Heart right ventricle (tissue), 16 donors: ENCODE measurements around the gene ARAP1. TPM values are rescaled to one million over a fixed set of nuclear protein-coding genes. Genes with fewer than 3 reads are reported as not detected.

Source experiments
- ATAC-seq, 8 donors: fragments of 200-7000 bp; cut with Tn5 transposase; one replicate each; pipeline ENCODE4 v1.9.1; 2020; ENCODE audit warnings: mild to moderate bottlenecking in 8 of 8, moderate library complexity in 8 of 8, moderate number of reproducible peaks in 1 of 8
- DNase-seq, 2 donors: peaks; one replicate each; pipeline ENCODE4 v3.0.0-alpha.2; 2020
- H3K27ac ChIP-seq, 10 donors: fragments of 200-600 bp; sonication (generic) in 2 of 10; one replicate each; pipeline versions ENCODE4 v1.5.0 to v1.8.0; 2020 to 2022; ENCODE audit warnings: mild to moderate bottlenecking in 3 of 10
- H3K27me3 ChIP-seq, 7 donors: fragments of 200-600 bp; one replicate each; pipeline ENCODE4 v1.8.0; 2021 to 2022; ENCODE audit warnings: mild to moderate bottlenecking in 2 of 7
- H3K36me3 ChIP-seq, 9 donors: fragments of 200-600 bp; sonication (generic) in 1 of 9; one replicate each; pipeline versions ENCODE4 v1.5.0 to v1.8.0; 2020 to 2022; ENCODE audit warnings: mild to moderate bottlenecking in 2 of 9
- H3K4me1 ChIP-seq, 9 donors: fragments of 200-600 bp; sonication (generic) in 1 of 9; one replicate each; pipeline versions ENCODE4 v1.5.0 to v1.8.0; 2020 to 2022; ENCODE audit warnings: mild to moderate bottlenecking in 4 of 9
- H3K4me3 ChIP-seq, 10 donors: fragments of 200-600 bp; sonication (generic) in 2 of 10; one replicate each; pipeline versions ENCODE4 v1.5.0 to v1.8.0; 2020 to 2022; ENCODE audit warnings: mild to moderate bottlenecking in 7 of 10, moderate library complexity in 2 of 10
- H3K9me3 ChIP-seq, 11 donors: fragments of 200-600 bp in 10 of 11; sonication (generic) in 2 of 11; one replicate each; pipeline versions ENCODE4 v1.5.0 to v1.8.0; 2013 to 2022; ENCODE audit warnings: mild to moderate bottlenecking in 2 of 11, control low read depth in 1 of 11, moderate library complexity in 1 of 11
- WGBS, 2 donors: extraction: QIAGEN DNeasy Blood & Tissue Kit; methylation state at CpG; one replicate each; pipeline ENCODE4 v1.1.7; 2013; ENCODE audit warnings: inconsistent platforms in 1 of 2; 5-methylcytosine and 5-hydroxymethylcytosine counted together
- intact Hi-C, 10 donors: fragments of 100-400 bp; cut with DNase I; formaldehyde crosslinking; loops; one replicate each; pipeline versions ENCODE4 v1.11.1 to v1.14.2; 2022
- polyA plus RNA-seq, 2 donors: library from polyadenylated mRNA; stranded (reverse); fragments of 200-250 nt; gene quantifications; one replicate each; pipeline ENCODE4 v1.2.3, GENCODE V29; 2013
- total RNA-seq, 10 donors: library from RNA; stranded (reverse); fragmentation: NEBNext Ultra II Directional in 3 of 10; extraction: Animal tissue kit (Norgen Biotek cat#: 25700) in 3 of 10; gene quantifications; one replicate each; pipeline versions ENCODE4 v1.2.1 to v1.2.4, GENCODE V29; 2021 to 2023
- TF ChIP-seq, protein P1 (sequence below), 9 donors: fragments of 200-600 bp; sonication (generic) in 2 of 9; IDR thresholded peaks; one replicate each; pipeline versions ENCODE4 v1.5.0 to v1.8.0; 2021 to 2022; ENCODE audit warnings: antibody characterized with exemption in 9 of 9, mild to moderate bottlenecking in 5 of 9, moderate library complexity in 1 of 9
- donor health status: Arrhythmogenic right ventricular cardiomyopathy.
- donor health status: ischemic (EF 13 %, LVEDD 7.1; RV severe dilation, severe dysfunction).
- donor health status: healthy with polysubstance abuse.
- donor health status: DM: no; HTN: yes; CAD: no.
- donor health status: DM: no; HTN: no; CAD: no.
- donor health status: ischemic (EF 25% LVEDD 6.9; RV normal size, moderate dysfunction).
- donor health status: ischemic (EF 25% LVEDD 5.7; RV mildly dilated, moderate dysfunction).
- donor health status: healthy.
- donor health status: DM: yes; HTN: yes; CAD: no.
- donor health status: Ischemic cardiomyopathy.
- donor health status: ischemic (EF 35%, LVEDD 5.7; RV mildly dilated, moderate dysfunction).
- donor health status: nonischemic (EF 11% LVEDD 7.7; RV severe dilation, severe dysfunction).
- donor health status: DM: yes; HTN: yes; CAD: no.
- donor health status: PGD.
- donor health status: ischemic (EF 29% LVEDD 5.4; RV normal size, mild dysfunction).
- donor health status: nonischemic (EF 23%, LVEDD 6.1; RV moderate dilation, normal function).

Gene ARAP1
- total and polyA plus RNA-seq, 12 donors, result 30.4 to 68.3 (median 40.8) TPM

DNA sequence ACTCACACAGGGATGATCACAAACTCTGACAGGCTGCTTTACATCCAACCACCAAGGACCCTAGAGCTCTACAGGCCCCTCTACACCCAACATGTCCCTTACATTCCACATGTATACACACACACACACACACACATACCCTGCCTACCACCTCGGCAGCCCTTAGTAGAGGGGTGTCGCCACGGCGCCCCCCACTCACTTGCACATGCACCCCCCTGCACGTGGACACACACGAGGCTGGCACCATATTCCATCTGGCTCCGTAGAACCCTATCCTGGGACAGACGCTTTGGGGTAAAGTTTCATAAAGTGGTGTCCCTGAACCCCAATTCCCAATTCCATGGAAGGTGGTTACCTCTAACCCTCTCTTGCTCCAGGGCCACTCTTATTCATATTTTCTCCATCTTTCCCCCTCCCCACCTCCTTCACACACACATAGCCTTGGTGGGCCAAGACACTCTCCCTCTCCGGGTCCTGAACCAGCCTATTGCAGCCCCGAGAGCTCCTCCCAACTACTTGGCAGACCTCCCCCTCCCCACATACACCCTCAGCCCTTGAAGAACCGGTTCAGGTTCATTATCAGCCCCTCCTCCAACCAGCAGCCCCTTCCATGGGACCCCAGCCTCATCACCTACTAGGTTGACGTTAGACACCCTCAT, 78.8 kb downstream of the ARAP1 start:
- DNase-seq (no peak), ATAC-seq (no peak)
- Histone ChIP-seq H3K27me3 (peaks cover 5 to 99% (median 62%) of the 10 kb centered on the region in 7 donors), H3K9me3 (no peaks in the 10 kb centered on the region), H3K4me3 (no peak overlapping the region), H3K4me1 (peaks cover 0 to 20% (median 11%) of the 10 kb centered on the region in 9 donors), H3K27ac (no peak overlapping the region), H3K36me3 (no peaks in the 10 kb centered on the region)
- WGBS, 2 donors, result 26 to 27% methylated on average over 12 of the region's 12 CpGs
- TF ChIP-seq, protein P1, sequence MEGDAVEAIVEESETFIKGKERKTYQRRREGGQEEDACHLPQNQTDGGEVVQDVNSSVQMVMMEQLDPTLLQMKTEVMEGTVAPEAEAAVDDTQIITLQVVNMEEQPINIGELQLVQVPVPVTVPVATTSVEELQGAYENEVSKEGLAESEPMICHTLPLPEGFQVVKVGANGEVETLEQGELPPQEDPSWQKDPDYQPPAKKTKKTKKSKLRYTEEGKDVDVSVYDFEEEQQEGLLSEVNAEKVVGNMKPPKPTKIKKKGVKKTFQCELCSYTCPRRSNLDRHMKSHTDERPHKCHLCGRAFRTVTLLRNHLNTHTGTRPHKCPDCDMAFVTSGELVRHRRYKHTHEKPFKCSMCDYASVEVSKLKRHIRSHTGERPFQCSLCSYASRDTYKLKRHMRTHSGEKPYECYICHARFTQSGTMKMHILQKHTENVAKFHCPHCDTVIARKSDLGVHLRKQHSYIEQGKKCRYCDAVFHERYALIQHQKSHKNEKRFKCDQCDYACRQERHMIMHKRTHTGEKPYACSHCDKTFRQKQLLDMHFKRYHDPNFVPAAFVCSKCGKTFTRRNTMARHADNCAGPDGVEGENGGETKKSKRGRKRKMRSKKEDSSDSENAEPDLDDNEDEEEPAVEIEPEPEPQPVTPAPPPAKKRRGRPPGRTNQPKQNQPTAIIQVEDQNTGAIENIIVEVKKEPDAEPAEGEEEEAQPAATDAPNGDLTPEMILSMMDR (IDR thresholded peaks at IDR 0.05), result no peak
- intact Hi-C loops, result no loop called here

DNA sequence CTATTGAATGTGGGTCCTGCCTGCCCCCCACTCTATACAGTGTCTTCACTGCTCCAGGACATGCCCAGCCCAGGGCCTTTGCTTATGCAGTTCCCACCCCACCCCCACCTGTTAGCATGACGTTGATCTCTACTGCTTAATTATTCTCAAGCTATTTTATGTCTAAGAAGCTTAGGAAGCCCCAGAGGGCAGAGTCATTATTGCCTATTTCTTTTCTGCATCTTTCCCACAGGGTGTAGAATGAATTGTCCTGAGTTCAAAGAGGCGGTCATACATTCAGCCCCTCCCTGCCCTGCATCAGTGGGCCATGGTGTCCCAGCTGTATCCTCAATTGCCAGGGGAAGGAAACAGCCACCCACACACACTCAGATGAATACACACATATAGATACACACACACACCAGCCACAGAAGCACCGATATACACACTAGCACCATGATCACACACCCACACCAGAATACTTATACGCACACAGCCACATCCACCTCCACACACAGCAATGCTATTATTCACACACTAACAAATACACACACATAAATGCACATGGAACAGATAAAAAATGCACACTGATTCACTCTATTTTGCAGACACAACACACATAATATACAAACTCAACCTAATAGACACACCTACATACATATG, 79.5 kb downstream of the ARAP1 start:
- WGBS, 2 donors, result 63 to 66% methylated on average over 4 of the region's 4 CpGs
- H3K9me3 ChIP-seq, result peaks cover 0 to 3% (median 0%) of the 10 kb centered on the region in 11 donors
- DNase-seq (no peak), ATAC-seq (no peak)
- H3K27ac ChIP-seq, result no peak overlapping the region
- intact Hi-C loops, result no loop called here
- H3K36me3 ChIP-seq, result no peaks in the 10 kb centered on the region
- TF ChIP-seq, protein P1 (IDR thresholded peaks at IDR 0.05), result no peak
- H3K27me3 ChIP-seq, result peaks cover 5 to 97% (median 58%) of the 10 kb centered on the region in 7 donors
- no peak overlapping the region for H3K4me3 ChIP-seq
- H3K4me1 ChIP-seq, result peaks cover 0 to 22% (median 11%) of the 10 kb centered on the region in 9 donors

DNA sequence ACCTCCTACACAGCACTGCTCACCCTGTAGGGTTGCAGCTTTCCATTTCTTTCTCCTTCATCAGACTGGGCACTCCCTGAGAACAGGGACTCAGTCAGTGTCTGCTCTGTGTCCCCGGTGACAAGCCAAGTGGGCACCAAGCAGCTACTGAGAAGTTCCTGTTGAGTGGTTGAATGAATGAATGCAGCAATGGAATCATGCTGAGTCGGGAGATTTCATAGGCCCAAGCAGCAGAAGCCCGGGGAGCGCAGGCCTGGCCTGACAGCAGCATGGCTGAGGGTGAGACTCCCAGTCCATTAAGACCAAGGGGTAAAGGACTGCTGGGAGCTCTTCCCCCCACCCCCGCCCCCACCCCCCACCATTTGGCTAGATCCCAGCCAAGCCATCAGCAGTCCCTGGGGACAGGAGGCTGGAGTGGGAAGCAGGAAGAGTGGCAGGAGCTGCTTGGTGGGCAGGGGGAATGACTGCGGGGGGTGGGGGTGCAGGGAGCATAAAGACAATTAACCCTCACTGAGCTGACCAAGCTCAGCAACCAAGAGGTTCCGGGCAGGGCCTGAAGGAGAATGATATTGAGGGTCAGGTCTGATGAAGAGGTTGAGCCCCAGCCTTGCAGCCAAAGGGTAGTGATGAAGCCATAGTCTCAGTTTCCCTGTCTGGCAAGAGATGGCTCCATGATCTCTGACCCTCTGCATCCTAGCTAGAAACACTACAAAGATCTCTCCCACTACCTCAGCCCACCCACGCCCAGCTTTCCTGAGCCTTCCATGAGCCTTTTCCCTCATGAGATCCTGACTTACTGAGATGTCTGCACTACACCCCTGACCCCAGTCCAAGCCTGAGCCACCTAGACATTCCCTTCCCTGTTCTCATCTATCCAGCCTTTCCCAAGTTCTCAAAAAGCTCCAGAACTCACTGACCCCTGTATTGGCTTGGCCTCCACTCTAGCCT, 80.8 kb downstream of the ARAP1 start:
- DNase-seq (no peak), ATAC-seq (no peak)
- Histone ChIP-seq H3K4me3 (no peak overlapping the region), H3K9me3 (peaks cover 0 to 9% (median 3%) of the 10 kb centered on the region in 11 donors), H3K36me3 (no peaks in the 10 kb centered on the region), H3K27ac (no peak overlapping the region), H3K27me3 (peaks cover 5 to 84% (median 45%) of the 10 kb centered on the region in 7 donors), H3K4me1 (peaks cover 0 to 16% (median 9%) of the 10 kb centered on the region in 9 donors)
- TF ChIP-seq, protein P1 (IDR thresholded peaks at IDR 0.05), result no peak
- 41 to 56% methylated on average over 8 of the region's 8 CpGs for whole genome bisulfite sequencing, 2 donors
- intact Hi-C loops, result no loop called here

DNA sequence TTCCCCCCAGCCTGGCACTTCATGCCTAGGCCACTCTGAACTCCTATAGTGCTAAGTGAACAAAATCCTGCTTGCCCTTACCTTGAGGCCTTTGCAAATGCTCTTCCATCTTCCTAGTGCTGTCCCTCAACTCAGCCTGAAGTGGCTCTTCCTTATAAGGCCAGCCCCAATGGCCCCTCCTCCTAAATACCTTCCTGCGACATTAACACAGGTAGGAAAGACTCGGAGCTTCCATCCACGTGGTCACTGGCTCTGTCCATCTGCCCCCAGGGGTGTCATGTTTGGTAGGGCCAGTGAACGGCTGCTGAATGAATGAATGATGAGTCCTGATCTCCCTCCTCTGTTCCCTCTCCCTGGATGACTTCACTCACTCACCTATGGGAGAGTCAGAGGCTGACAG, 82.2 kb downstream of the ARAP1 start:
- no peak for DNase-seq
- H3K4me1 ChIP-seq, result peaks cover 0 to 16% (median 9%) of the 10 kb centered on the region in 9 donors

More for the DNA sequence above, 82.2 kb downstream of the ARAP1 start:
- Histone ChIP-seq H3K27me3 (peaks cover 0 to 70% (median 32%) of the 10 kb centered on the region in 7 donors), H3K27ac (no peak overlapping the region), H3K9me3 (peaks cover 0 to 9% (median 3%) of the 10 kb centered on the region in 11 donors), H3K4me3 (no peak overlapping the region), H3K36me3 (no peaks in the 10 kb centered on the region)
- no peak for ATAC-seq
- 58 to 69% methylated on average over 4 of the region's 4 CpGs for WGBS, 2 donors
- TF ChIP-seq, protein P1 (IDR thresholded peaks at IDR 0.05), result no peak
- intact Hi-C loops, result no loop called here
